SK-N-SH (cell line): ENCODE measurements around the gene CAMK4. TPM values are rescaled to one million over a fixed set of nuclear protein-coding genes. Genes with fewer than 3 reads are reported as not detected.

Experiments used
- CTCF ChIA-PET: fragments of 300-600, 350-600 bp; formaldehyde crosslinking; extraction: SDS; loops from one replicate; lab custom pipeline; 2021; lab: Yijun Ruan, JAX
- POLR2A ChIA-PET: fragments of 350-600 bp; sonication (Branson Sonifier 250); formaldehyde crosslinking; extraction: SDS; loops from one replicate; lab custom pipeline; 2020; ENCODE audit warnings: antibody characterized with exemption, inconsistent platforms; lab: Yijun Ruan, JAX
- DNase-seq: peaks from one replicate; pipeline ENCODE4 v3.0.0; 2012
- H2AFZ ChIP-seq: fragments of 200-600 bp; sonication (generic); 2 replicates; pipeline ENCODE4 v1.8.1; 2016; ENCODE audit warnings: antibody characterized with exemption, mild to moderate bottlenecking, low read depth
- H3F3A ChIP-seq: fragments of 200-600 bp; sonication (generic); replicated peaks from 2 replicates; pipeline ENCODE3; 2016; ENCODE audit warnings: antibody characterized with exemption, mild to moderate bottlenecking; ENCODE audit not compliant: insufficient read depth
- H3K27ac ChIP-seq, 2 experiments: fragments of 200-500 bp in 1 of 2; fragments of 200-600 bp in 1 of 2; sonication (Bioruptor generic) in 1 of 2; sonication (generic), shearing (Covaris generic) in 1 of 2; 2 replicates each; pipeline versions ENCODE4 v1.5.1 to v1.6.1; 2014 to 2016; ENCODE audit warnings: low read depth in 2 of 2, inconsistent platforms in 1 of 2, low read length in 1 of 2, mild to moderate bottlenecking in 1 of 2, mixed read lengths in 1 of 2
- H3K27me3 ChIP-seq: fragments of 200-600 bp; sonication (generic), shearing (Covaris generic); 2 replicates; pipeline ENCODE4 v1.6.1; 2016; ENCODE audit warnings: mixed run types; ENCODE audit not compliant: insufficient read depth
- H3K36me3 ChIP-seq, 2 experiments: fragments of 200-500 bp in 1 of 2; fragments of 200-600 bp in 1 of 2; sonication (Bioruptor generic) in 1 of 2; sonication (generic) in 1 of 2; replicated peaks in 1 of 2; 2 replicates each; pipeline versions ENCODE3 to v1.5.1; 2014 to 2016; ENCODE audit warnings: low read length in 1 of 2, mild to moderate bottlenecking in 1 of 2; ENCODE audit not compliant: insufficient read depth in 2 of 2, control insufficient read depth in 1 of 2
- H3K4me1 ChIP-seq, 2 experiments: fragments of 200-500 bp in 1 of 2; fragments of 200-600 bp in 1 of 2; sonication (Bioruptor generic) in 1 of 2; sonication (generic), shearing (Covaris generic) in 1 of 2; 2 replicates each; pipeline versions ENCODE4 v1.5.1 to v1.6.1; 2014 to 2016; ENCODE audit warnings: low read depth in 1 of 2, low read length in 1 of 2, mixed run types in 1 of 2; ENCODE audit not compliant: insufficient read depth in 2 of 2, control insufficient read depth in 1 of 2
- H3K4me2 ChIP-seq: fragments of 200-600 bp; sonication (generic), shearing (Covaris generic); 2 replicates; pipeline ENCODE4 v1.6.1; 2017; ENCODE audit warnings: mixed run types
- H3K4me3 ChIP-seq, 2 experiments: fragments of 200-500 bp in 1 of 2; fragments of 200-600 bp in 1 of 2; sonication (Bioruptor generic) in 1 of 2; sonication (generic), shearing (Covaris generic) in 1 of 2; 2 replicates each; pipeline versions ENCODE4 v1.5.1 to v1.8.1; 2014 to 2016; ENCODE audit warnings: low read depth in 2 of 2, inconsistent platforms in 1 of 2, low read length in 1 of 2, mild to moderate bottlenecking in 1 of 2, mixed read lengths in 1 of 2, moderate library complexity in 1 of 2
- H3K79me2 ChIP-seq: fragments of 200-600 bp; sonication (generic); 2 replicates; pipeline ENCODE4 v1.8.1; 2017; ENCODE audit warnings: mild to moderate bottlenecking; ENCODE audit not compliant: insufficient read depth
- H3K9ac ChIP-seq: fragments of 200-600 bp; sonication (generic); 2 replicates; pipeline ENCODE4 v1.6.1; 2017; ENCODE audit warnings: mixed run types
- H3K9me2 ChIP-seq: fragments of 200-600 bp; sonication (generic); 2 replicates; pipeline ENCODE4 v1.6.1; 2017; ENCODE audit warnings: mixed run types
- H3K9me3 ChIP-seq: fragments of 200-600 bp; sonication (generic); 2 replicates; pipeline ENCODE4 v1.6.1; 2017; ENCODE audit warnings: mixed run types, mild to moderate bottlenecking, moderate library complexity
- H4K20me1 ChIP-seq: fragments of 200-600 bp; sonication (generic); 2 replicates; pipeline ENCODE4 v1.6.1; 2017; ENCODE audit warnings: mild to moderate bottlenecking, mixed run types; ENCODE audit not compliant: insufficient read depth
- CHD2 ChIP-seq: fragments of 150-350 bp; IDR thresholded peaks from 2 replicates; pipeline ENCODE4 v1.6.1; 2018; ENCODE audit warnings: low read length; ENCODE audit not compliant: partially characterized antibody
- CTCF ChIP-seq: fragments of 200-600 bp; sonication (generic); IDR thresholded peaks from 2 replicates; pipeline ENCODE4 v1.6.1; 2017; ENCODE audit warnings: antibody characterized with exemption, mild to moderate bottlenecking, moderate library complexity
- ELF1 ChIP-seq: IDR thresholded peaks from 2 replicates; pipeline ENCODE4 v1.4.0; 2012
- EP300 ChIP-seq, 2 experiments: IDR thresholded peaks; 2 replicates each; pipeline versions ENCODE4 v1.4.0 to v1.6.1; 2012; ENCODE audit warnings: borderline replicate concordance in 1 of 2, low read depth in 1 of 2, low read length in 1 of 2
- FOSL2 ChIP-seq: IDR thresholded peaks from 2 replicates; pipeline ENCODE4 v1.4.0; 2012; ENCODE audit warnings: low read depth, mild to moderate bottlenecking, moderate library complexity, borderline replicate concordance
- FOXM1 ChIP-seq: IDR thresholded peaks from 2 replicates; pipeline ENCODE4 v1.4.0; 2012; ENCODE audit warnings: low read depth, mild to moderate bottlenecking
- GABPA ChIP-seq: IDR thresholded peaks from 2 replicates; pipeline ENCODE4 v1.4.0; 2012; ENCODE audit warnings: low read depth, mild to moderate bottlenecking
- GATA2 ChIP-seq: sonication (generic); formaldehyde crosslinking; IDR thresholded peaks from 2 replicates; pipeline ENCODE4 v1.5.0; 2020; ENCODE audit warnings: mild to moderate bottlenecking, missing genetic modification reagents
- MAX ChIP-seq: IDR thresholded peaks from 2 replicates; pipeline ENCODE4 v1.4.0; 2012; ENCODE audit warnings: low read depth
- MXI1 ChIP-seq: IDR thresholded peaks from 2 replicates; pipeline ENCODE4 v1.6.1; 2012; ENCODE audit warnings: mild to moderate bottlenecking, low read depth, low read length, improper control_type of control experiment
- NFIC ChIP-seq: IDR thresholded peaks from 2 replicates; pipeline ENCODE4 v1.4.0; 2012; ENCODE audit warnings: borderline replicate concordance
- NRF1 ChIP-seq: IDR thresholded peaks from 2 replicates; pipeline ENCODE4 v1.6.1; 2012; ENCODE audit warnings: low read depth, mild to moderate bottlenecking, low read length
- PBX3 ChIP-seq: IDR thresholded peaks from 2 replicates; pipeline ENCODE4; 2012
- RAD21 ChIP-seq: IDR thresholded peaks from 2 replicates; pipeline ENCODE4 v1.6.1; 2012; ENCODE audit warnings: mild to moderate bottlenecking, low read length
- RCOR1 ChIP-seq: fragments of 150-350 bp; IDR thresholded peaks from 2 replicates; pipeline ENCODE4 v1.6.1; 2017; ENCODE audit warnings: antibody characterized with exemption, low read length
- SIN3A ChIP-seq: IDR thresholded peaks from 2 replicates; pipeline ENCODE4 v1.6.1; 2012; ENCODE audit warnings: low read depth, mild to moderate bottlenecking, low read length, moderate library complexity, borderline replicate concordance
- TAF1 ChIP-seq: IDR thresholded peaks from 2 replicates; pipeline ENCODE4 v1.6.1; 2012; ENCODE audit warnings: low read depth, mild to moderate bottlenecking, low read length, moderate library complexity, borderline replicate concordance
- TCF12 ChIP-seq: IDR thresholded peaks from 2 replicates; pipeline ENCODE4 v1.4.0; 2012
- TEAD4 ChIP-seq: IDR thresholded peaks from 2 replicates; pipeline ENCODE4 v1.4.0; 2012; ENCODE audit warnings: mild to moderate bottlenecking, borderline replicate concordance; ENCODE audit not compliant: insufficient read depth
- USF1 ChIP-seq: IDR thresholded peaks from 2 replicates; pipeline ENCODE4 v1.4.0; 2012; ENCODE audit warnings: low read depth, borderline replicate concordance
- USF2 ChIP-seq: fragments of 150-350 bp; IDR thresholded peaks from 2 replicates; pipeline ENCODE4 v1.6.1; 2017; ENCODE audit warnings: antibody characterized with exemption, low read length, low read depth, borderline replicate concordance
- WGBS: methylation state at CpG from one replicate; pipeline ENCODE4 v1.1.6; 2017; ENCODE audit warnings: low lambda C conversion rate; 5-methylcytosine and 5-hydroxymethylcytosine counted together
- polyA plus RNA-seq, 3 experiments: library from polyadenylated mRNA; depleted of rRNA; stranded (reverse); fragments of >200 nt; gene quantifications; 2 replicates each; pipeline ENCODE4 v1.2.3, GENCODE V29; 2012

Gene CAMK4
- polyA plus RNA-seq, 1 of the 3 experiments (the other 2 are of a cell fraction): 4.1 TPM

- ChIA-PET POLR2A (no interaction called here), CTCF (interaction anchor here (1.1 to 1.7 kb wide), 3 partner anchors 17 to 198 kb away, joined by 3 read pairs; no protein-coding TSS in a partner anchor)
- H3K9me3 ChIP-seq: no peaks in the 10 kb centered on the region
- H3K9ac ChIP-seq: no peak overlapping the region
- H3K79me2 ChIP-seq: no peaks in the 10 kb centered on the region
- no peak overlapping the region for H3K4me2 ChIP-seq
- TF ChIP-seq GATA2 (no peak), FOXM1 (no peak), GABPA (no peak), NRF1 (no peak)
- no peak for DNase-seq
- H3K36me3 ChIP-seq: no peaks in the 10 kb centered on the region
- no peaks in the 10 kb centered on the region for H3F3A ChIP-seq
- WGBS: 83% methylated on average over 1 of the region's 1 CpG
- no peaks in the 10 kb centered on the region for H3K9me2 ChIP-seq
- H3K4me1 ChIP-seq: no peaks in the 10 kb centered on the region
- H3K27ac ChIP-seq: no peak overlapping the region
- H3K4me3 ChIP-seq: no peak overlapping the region
- no peaks in the 10 kb centered on the region for H4K20me1 ChIP-seq
- no peaks in the 10 kb centered on the region for H3K27me3 ChIP-seq
- no peak overlapping the region for H2AFZ ChIP-seq
Observed at GRCh38 chr5:111262815-111263214, 38.6 kb downstream of the CAMK4 start.

GRCh38 chr5:111266491-111266890 lies 42.3 kb downstream of the CAMK4 start:
- Histone ChIP-seq H3K27ac (no peak overlapping the region), H3K9me2 (no peaks in the 10 kb centered on the region), H3K9me3 (no peaks in the 10 kb centered on the region), H3F3A (no peaks in the 10 kb centered on the region), H2AFZ (no peak overlapping the region), H3K4me2 (no peak overlapping the region), H3K79me2 (no peaks in the 10 kb centered on the region), H3K36me3 (no peaks in the 10 kb centered on the region), H3K4me1 (no peaks in the 10 kb centered on the region), H3K27me3 (no peaks in the 10 kb centered on the region), H3K9ac (no peak overlapping the region), H3K4me3 (no peak overlapping the region), H4K20me1 (no peaks in the 10 kb centered on the region)
- WGBS: 66% methylated on average over 2 of the region's 2 CpGs
- no peak for DNase-seq
- no peak for TF ChIP-seq GATA2
- TF ChIP-seq FOSL2: no peak
- no peak for TF ChIP-seq CHD2
- no peak for TF ChIP-seq TAF1
- TF ChIP-seq SIN3A: no peak
- no peak for TF ChIP-seq MXI1
- TF ChIP-seq ELF1: no peak
- TF ChIP-seq RAD21: no peak
- no peak for TF ChIP-seq PBX3
- no peak for TF ChIP-seq EP300 (IDR thresholded peaks at IDR 0.05; ENCODE audit: borderline replicate concordance in 1 of 2, low read depth in 1 of 2, low read length in 1 of 2)
- TF ChIP-seq USF1: no peak
- no peak for TF ChIP-seq MAX
- no peak for TF ChIP-seq CTCF
- no peak for TF ChIP-seq RCOR1
- no peak for TF ChIP-seq TEAD4
- TF ChIP-seq NFIC: no peak
- TF ChIP-seq USF2: no peak
- TF ChIP-seq TCF12: no peak
- ChIA-PET CTCF (interaction anchor here (1.2 to 1.3 kb wide), 2 partner anchors 11 to 13 kb away, joined by 3 to 5 read pairs; no protein-coding TSS in a partner anchor), POLR2A (no interaction called here)
